NCI-H524 (cell line): Measurements from ENCODE around the gene PRAC2.

Experiments
- DNase-seq, 2 experiments: peaks; one replicate each; lab custom pipeline; 2025; lab: John Stamatoyannopoulos, UW

PRAC2 gene

DNA sequence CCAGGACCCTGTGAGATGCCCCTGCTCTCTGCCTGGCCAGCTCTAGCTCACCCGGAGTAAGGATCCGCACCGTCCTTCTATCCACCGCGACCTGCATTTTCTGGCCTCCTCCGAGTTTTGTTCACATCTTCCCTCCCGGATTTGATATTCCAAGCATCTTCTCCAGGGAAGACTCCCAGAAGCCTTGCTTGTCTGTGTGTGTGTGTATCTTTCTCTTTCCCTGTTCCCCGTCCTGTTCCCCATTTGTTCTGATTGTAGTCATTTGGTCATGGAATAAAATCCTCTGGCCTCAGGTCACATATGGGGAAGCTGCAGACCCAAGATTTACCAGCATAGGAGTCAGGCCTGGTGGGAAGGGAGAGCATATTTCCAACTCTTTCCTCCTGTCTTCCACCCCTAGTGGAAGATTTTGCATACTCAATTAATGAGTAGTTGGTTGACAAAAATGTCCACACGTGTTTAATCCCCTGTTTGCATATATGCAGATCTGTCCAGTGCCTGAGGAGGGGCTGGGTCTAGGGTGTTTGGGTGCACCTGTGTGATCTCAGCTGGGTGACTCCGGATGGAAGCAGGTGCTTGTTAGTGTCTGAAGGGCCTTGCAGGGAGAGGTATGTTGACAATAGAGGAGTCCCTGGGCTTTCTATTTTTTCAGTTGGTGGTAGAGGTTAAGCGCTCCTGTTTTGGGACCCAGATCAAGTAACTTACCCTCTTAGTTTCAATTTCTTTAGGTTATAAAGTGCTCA lies 2.5 kb upstream of the PRAC2 start:
- DNase-seq: no peak

DNA sequence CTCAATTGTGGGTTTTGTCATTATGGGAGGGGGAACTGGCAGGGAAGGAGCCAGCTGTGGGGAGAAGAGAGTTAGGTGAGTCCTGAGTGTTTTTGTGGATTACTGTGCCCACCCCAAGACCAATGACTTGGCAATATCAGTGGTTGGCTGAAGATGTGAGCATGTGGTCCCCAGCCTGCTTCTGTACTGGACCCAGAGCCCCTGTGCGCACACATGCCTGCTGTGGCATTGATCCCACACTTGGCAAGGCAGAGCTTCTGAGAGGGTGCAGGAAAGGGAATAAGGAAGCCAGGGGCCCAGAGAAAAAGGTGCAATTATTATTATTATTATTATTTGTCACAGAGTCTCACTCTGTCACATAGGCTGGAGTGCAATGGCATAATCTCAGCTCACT lies 2.0 kb upstream of the PRAC2 start:
- DNase-seq: no peak

- no peak for DNase-seq
Observed at GRCh38 chr17:48722201-48722907, 631 bp upstream of the PRAC2 start, which contains the start of gene PRAC1. Gene PRAC1 (minus strand): TSS chr17:48722518. CDS start chr17:48722392, 126 bp downstream.

DNA sequence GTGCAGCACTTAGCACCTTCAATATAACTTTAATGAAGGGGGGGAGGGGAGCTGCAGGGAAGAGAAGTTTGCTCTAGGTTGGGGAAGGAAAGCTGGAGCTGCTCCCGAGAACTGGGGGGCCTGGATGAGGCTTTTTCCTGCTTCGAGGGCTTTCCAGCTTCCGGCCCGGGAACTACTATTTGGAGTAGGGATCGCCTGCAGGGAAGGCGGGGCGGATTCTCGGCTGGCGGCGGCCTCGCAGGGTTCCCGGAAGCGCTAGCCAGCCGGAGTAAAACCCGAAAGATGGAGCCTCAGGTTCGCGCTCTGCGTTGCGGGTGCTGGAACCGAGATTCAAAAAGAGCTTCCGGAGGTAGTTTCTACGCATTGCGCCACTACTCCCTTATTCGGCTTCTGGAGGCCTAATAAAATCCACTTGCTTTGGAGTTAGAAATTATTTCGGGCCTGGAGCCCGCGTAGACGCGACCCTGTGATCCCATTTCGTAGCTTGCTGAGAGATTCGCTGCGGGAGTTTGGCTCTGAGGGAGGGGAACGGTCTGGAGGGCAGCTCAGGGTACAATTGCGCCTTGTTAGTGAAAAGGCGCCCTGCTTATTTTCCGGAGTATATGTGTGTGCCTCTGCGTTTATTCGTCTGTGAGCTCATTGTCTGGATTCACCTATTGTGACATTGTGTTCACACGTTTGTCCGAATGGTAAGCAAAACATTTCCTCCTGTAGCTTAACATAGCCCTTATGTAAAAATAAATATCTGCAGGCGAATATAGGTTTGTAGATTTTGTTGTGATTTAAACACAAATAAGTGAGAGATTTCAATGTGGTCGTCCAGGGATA lies 652 bp downstream of the PRAC2 start:
- DNase-seq: no peak

GRCh38 chr17:48724251-48725003 lies 1.4 kb downstream of the PRAC2 start:
- DNase-seq: peak; percentile 65 to 81

- peak in 1 of 2 experiments; percentile 64 for DNase-seq
Observed at GRCh38 chr17:48725004-48725287, 2.0 kb downstream of the PRAC2 start.

DNA sequence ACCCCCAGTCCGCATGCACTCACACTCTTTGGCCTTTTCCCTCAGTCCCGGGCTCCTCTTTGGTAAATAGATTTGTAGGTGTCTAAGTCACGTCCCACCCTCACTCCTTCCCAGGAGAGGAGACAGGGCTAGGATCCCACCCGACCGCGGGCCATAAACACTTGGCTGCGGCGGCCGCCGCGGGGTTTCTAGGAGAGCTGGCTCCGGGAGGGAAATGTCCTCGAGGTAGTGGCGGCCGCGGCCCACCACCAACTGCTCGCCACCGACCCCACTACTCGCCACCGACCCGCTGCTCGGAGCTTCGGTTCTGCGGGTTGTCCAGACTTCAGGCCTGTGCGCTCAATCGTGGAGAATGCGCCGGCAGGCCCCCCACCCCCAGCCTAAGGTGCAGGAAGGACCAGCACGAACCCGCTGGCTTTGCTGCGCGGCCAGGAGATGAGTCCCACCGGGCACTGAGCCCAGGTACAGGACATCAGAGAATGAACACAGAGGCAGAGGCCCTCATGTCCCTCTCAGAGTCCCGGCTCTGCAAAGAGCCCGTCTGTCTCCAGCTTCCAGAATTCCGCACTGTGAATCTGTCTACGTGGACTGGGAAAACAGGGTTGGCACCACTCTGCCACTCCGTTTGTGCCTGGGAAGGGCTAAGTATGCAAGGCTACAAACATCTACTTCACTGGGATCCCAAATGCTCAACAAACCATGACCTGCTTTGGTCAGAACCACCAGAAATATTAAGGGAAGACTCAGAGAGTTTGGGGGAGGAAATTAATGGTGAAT lies 2.5 kb downstream of the PRAC2 start:
- no peak for DNase-seq

GRCh38 chr17:48726114-48726915 lies 3.3 kb downstream of the PRAC2 start:
- no peak for DNase-seq

- DNase-seq: no peak
Observed at GRCh38 chr17:48726916-48727286, 3.9 kb downstream of the PRAC2 start.

DNA sequence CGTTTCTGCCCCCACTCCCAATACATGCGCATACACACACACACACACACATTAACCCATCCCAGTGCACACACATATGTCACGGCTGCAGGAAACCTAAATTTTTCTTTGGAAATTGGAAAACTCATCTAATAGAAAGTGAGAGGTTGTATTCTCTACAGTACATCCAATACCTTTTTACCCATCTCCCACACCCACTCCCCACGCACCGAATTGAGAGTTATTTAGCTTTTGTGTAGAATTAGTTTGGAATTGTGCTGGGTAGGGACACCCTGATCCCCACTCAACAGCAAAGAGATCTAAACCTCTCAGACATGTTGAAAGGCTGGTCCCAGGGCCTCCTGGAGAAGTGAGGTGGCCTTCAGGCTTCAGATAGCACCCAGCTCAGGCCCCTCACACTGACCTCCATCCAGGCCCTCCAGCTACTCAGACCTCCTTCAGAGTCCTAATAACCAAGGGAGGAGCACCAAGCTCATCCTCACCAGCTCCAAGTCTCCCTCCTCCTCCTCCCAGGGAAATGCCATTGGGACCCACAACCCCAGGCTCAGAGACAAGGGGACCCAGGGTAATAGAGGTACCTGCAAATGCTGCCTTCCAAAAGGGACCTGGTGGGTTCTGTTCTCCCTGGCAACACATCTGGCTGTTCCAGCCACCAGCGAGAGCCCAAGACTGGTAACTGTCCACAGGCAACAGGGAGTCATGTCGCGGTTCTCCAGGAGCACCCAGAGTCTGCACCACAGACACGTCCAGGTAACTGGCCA lies 4.6 kb downstream of the PRAC2 start:
- DNase-seq: no peak

DNA sequence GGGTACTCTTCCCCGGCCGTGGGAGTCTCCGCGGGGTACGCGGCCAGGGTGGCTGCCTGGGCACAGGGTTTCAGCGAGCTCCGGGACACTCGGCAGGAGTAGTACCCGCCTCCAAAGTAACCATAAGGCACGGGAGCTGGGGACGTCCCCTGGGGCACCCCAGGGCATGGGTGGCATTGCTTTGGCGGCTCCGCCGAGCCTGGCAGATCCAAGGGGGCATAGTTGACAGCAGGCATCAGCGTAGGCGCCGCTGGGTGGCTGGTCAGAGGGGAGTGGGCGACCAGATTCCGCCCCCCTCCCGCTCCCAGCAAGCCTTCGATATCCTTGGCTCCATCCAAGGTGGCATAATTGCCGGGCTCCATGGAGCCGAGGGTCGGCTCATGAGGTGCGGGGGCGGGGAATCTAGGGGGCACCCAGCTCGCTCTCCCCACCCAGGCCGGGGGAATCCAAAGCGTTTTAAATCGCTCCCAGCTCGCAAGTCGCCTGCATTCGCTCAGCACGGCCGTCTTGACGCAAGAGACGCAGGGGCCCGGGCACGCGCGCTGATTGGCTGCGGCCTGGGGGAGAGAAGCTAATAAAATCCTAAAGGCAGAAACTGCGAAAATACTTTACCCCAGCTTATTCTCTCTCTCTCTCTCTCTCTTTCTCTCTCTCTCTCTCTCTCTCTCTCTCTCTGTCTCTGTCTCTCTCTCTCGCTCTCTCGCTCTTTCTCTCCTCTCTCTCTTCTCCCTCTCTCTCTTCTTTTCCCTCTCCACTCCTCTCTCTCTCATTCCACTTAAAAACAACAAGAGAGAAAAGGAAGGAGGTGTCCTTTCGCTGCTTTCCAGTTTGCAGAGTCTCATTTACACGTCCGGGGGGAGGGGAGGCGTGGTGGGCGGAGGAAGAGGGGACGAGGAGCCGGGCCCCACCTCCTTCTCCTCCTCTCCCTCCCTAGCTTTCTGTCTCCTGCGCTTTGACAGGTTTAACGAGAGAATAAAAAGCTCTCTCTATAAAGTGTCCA lies 5.5 kb downstream of the PRAC2 start, which contains the start of gene HOXB13:
Gene HOXB13 (minus strand): TSS at position 519 of the 1,000 bp plus-strand sequence. CDS start 157 bp downstream, at position 362.
- DNase-seq: peak; percentile 59 to 78

DNA sequence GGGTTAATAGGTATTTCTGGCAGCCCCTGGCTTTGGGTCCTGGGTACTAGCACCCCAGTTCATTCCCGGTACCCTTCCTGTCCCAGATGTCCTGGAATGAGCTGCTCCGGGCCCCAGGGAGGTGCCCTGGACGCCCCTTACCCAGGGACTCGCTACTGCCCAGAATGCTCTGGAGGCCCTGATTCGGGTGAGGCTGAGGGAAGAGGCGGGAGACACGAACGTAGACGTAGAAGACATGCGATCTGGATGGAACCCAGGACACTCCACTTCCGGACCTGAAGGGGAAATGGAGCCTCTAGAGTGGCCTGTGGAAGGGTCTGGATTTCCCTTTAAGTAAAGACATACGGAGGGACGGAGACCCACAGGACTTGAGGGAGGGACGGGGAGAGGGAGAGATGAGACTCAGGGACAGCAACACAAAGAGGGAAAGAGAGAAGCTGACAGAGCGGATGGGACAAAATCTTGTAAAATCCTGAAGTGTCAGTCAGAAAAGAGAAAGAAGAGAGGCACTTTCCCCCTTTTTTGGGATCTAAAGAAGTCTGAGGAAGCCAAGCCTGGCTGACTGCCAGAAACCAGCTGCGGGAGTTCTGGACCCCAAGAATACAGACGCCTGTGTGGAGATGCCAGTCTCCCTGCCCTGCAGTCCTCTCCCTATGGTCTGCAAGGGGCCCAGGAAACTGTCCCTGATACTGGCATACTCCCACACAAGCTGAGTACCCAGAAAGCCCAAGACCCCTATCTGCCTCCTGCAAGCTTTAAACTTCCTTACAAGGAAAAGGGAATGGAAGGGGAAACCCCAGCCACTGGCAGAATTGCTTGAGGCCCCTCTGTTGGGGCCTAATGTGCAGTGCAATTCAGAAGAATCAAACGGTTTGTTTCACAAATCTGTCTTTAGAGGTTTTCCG lies 6.6 kb downstream of the PRAC2 start:
- DNase-seq: no peak

DNA sequence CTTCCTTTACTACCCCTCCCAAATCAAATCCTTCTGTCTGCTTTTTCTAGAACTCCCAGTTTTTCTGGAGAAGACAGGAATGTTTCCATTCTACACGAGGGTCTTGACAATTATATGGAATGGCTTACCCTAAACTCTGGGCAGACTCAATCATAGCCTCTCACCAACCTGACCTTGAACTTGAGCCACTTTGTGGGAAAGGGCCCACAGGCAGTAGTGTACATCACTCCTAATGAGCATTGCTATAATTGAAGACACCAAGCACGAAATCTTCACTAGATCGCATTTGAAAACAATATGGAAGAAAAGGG lies 7.2 kb downstream of the PRAC2 start:
- no peak for DNase-seq

DNA sequence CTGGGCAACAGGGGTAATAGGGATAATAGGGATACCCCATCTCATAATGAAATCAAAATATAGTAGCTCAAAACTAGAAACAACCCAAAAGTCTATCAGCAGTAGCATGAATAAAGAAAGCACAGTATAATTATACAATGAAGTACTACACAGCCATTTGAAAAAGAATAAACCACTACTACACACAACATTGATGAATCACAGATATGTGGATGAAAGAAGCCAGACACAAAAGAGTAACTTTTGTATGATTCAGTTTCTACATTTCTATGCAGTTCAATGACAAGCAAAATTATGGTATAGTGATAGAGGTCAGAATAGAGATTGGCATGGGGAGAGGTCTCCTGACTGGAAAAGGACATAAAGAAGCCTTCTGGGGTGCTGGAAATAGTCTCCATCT lies 8.4 kb downstream of the PRAC2 start:
- no peak for DNase-seq

DNA sequence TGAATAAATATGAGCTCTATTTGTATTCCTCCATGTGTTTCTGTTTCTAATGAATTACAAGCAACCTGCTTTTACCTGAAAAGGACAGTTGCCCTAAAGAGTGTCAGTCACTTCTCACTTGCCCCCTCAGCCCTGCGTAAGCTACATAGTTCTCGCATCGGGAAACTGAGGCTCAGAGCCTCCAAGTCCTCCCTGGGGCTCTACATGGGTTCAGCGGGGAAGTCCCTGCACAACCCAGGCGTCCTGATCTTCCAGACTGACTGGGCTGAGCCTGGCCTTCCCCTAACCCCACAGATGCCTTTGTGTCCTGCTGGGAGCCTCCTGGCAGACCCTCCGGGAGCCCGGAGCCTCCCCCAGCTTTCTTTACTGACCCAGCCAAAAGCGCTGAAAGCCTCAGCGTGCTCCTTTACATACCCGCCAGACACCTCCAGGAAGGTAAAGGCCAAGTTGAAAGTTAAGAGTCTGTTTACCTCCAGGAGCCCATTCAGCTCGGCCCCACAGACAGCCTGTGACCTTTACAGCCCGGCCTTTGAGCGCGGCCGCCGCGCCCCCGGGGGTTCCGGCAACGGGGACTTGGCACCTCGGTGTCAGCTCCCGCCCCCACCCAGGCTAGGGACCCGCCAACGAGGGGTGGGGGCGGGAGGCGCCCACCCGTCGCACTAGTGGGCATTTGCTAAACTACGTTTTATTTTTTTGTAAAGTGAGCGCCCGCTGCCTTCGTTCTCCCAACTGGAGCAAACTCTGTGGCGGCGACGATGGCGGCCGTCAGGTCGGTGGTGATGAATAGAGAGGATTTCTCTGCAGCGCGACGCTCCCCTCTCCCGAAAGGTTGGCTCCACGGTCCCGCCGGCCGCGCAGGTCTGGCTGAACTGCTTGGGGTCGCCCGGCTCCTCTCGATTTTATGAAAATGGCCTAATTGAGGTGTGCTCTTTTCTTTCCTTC lies 10.0 kb downstream of the PRAC2 start:
- no peak for DNase-seq

- no peak for DNase-seq
Observed at GRCh38 chr17:48733632-48734328, 10.8 kb downstream of the PRAC2 start.
